Dendritic cell treated with granulocyte-macrophage colony-stimulating factor and Interleukin-4, amounts not matched to agents 40 ng/mL and 50 ng/mL, for 4 days (primary cell): ENCODE data around the gene NEURL1B.
A peak's percentile ranks its signal among the peaks of the same experiment; 100 is the strongest.
"Not testable (repeated sequence)": the region's sequence is repeated elsewhere in the genome, so short reads cannot be mapped to it uniquely, and the experiment has no call there.

ENCODE experiments used
- H3K27ac Mint-ChIP-seq: one replicate; pipeline ENCODE4 v1.8.0; 2022; ENCODE audit warnings: mild to moderate bottlenecking, mixed read lengths
- H3K27me3 Mint-ChIP-seq: one replicate; pipeline ENCODE4 v1.8.0; 2022; ENCODE audit warnings: mild to moderate bottlenecking, mixed read lengths
- H3K36me3 Mint-ChIP-seq: one replicate; pipeline ENCODE4 v1.8.0; 2022; ENCODE audit warnings: low read depth, mixed read lengths
- H3K4me1 Mint-ChIP-seq: one replicate; pipeline ENCODE4 v1.8.0; 2022; ENCODE audit warnings: low read depth, mixed read lengths
- H3K4me3 Mint-ChIP-seq: one replicate; pipeline ENCODE4 v1.8.0; 2022; ENCODE audit warnings: mild to moderate bottlenecking, moderate library complexity, mixed read lengths
- H3K9me3 Mint-ChIP-seq: one replicate; pipeline ENCODE4 v1.8.0; 2022; ENCODE audit warnings: mixed read lengths
- intact Hi-C: fragments of 100-400 bp; cut with micrococcal nuclease; formaldehyde crosslinking; loops from one replicate; pipeline ENCODE4 v1.15.0; 2022

The NEURL1B gene

GRCh38 chr5:172645271-172646055 is 4.4 kb downstream of the NEURL1B start:
- no peak overlapping the region for H3K4me3 Mint-ChIP-seq
- H3K4me1 Mint-ChIP-seq: peaks cover 43% of the 10 kb centered on the region
- H3K9me3 Mint-ChIP-seq: no peaks in the 10 kb centered on the region
- no peaks in the 10 kb centered on the region for H3K36me3 Mint-ChIP-seq
- no peak overlapping the region for H3K27ac Mint-ChIP-seq
- intact Hi-C loops: no loop called here
- H3K27me3 Mint-ChIP-seq: peaks cover 33% of the 10 kb centered on the region

GRCh38 chr5:172646716-172647285 is 5.7 kb downstream of the NEURL1B start:
- Mint-ChIP-seq H3K9me3 (no peaks in the 10 kb centered on the region), H3K36me3 (no peaks in the 10 kb centered on the region), H3K4me1 (peaks cover 36% of the 10 kb centered on the region), H3K27me3 (peaks cover 23% of the 10 kb centered on the region), H3K4me3 (no peak overlapping the region), H3K27ac (no peak overlapping the region)
- intact Hi-C loops: no loop called here

GRCh38 chr5:172647352-172648012 is 6.4 kb downstream of the NEURL1B start:
- intact Hi-C loops: no loop called here
- no peaks in the 10 kb centered on the region for H3K9me3 Mint-ChIP-seq
- H3K36me3 Mint-ChIP-seq: no peaks in the 10 kb centered on the region
- H3K27ac Mint-ChIP-seq: no peak overlapping the region
- peaks cover 29% of the 10 kb centered on the region for H3K4me1 Mint-ChIP-seq
- H3K4me3 Mint-ChIP-seq: no peak overlapping the region
- H3K27me3 Mint-ChIP-seq: peaks cover 16% of the 10 kb centered on the region

- Mint-ChIP-seq H3K4me3 (no peak overlapping the region), H3K9me3 (no peaks in the 10 kb centered on the region), H3K27me3 (peaks cover 11% of the 10 kb centered on the region), H3K27ac (no peak overlapping the region), H3K4me1 (peaks cover 24% of the 10 kb centered on the region), H3K36me3 (no peaks in the 10 kb centered on the region)
- intact Hi-C loops: no loop called here
Measured at GRCh38 chr5:172648013-172648381, 6.9 kb downstream of the NEURL1B start.

GRCh38 chr5:172648755-172649154 is 7.7 kb downstream of the NEURL1B start:
- H3K27me3 Mint-ChIP-seq: peaks cover 3% of the 10 kb centered on the region
- H3K36me3 Mint-ChIP-seq: no peaks in the 10 kb centered on the region
- peaks cover 17% of the 10 kb centered on the region for H3K4me1 Mint-ChIP-seq
- H3K27ac Mint-ChIP-seq: no peak overlapping the region
- no peaks in the 10 kb centered on the region for H3K9me3 Mint-ChIP-seq
- intact Hi-C loops: no loop called here
- H3K4me3 Mint-ChIP-seq: no peak overlapping the region

GRCh38 chr5:172656496-172656895 is 15.4 kb downstream of the NEURL1B start:
- H3K4me3 Mint-ChIP-seq, H3K36me3 Mint-ChIP-seq, intact Hi-C loops, H3K27me3 Mint-ChIP-seq, H3K27ac Mint-ChIP-seq: not testable (repeated sequence)
- Mint-ChIP-seq H3K4me1 (peaks cover 24% of the 10 kb centered on the region), H3K9me3 (peaks cover 21% of the 10 kb centered on the region)

- intact Hi-C loops, H3K27ac Mint-ChIP-seq, H3K27me3 Mint-ChIP-seq, H3K36me3 Mint-ChIP-seq, H3K4me3 Mint-ChIP-seq: not testable (repeated sequence)
- H3K4me1 Mint-ChIP-seq: peaks cover 24% of the 10 kb centered on the region
- H3K9me3 Mint-ChIP-seq: peaks cover 21% of the 10 kb centered on the region
Measured at GRCh38 chr5:172657524-172658233, 16.6 kb downstream of the NEURL1B start.

GRCh38 chr5:172658391-172658790 is 17.3 kb downstream of the NEURL1B start:
- Mint-ChIP-seq H3K27ac (no peak overlapping the region), H3K27me3 (no peaks in the 10 kb centered on the region), H3K36me3 (no peaks in the 10 kb centered on the region), H3K4me3 (no peak overlapping the region), H3K4me1 (peaks cover 24% of the 10 kb centered on the region), H3K9me3 (peaks cover 21% of the 10 kb centered on the region)
- intact Hi-C loops: no loop called here

- Mint-ChIP-seq H3K27me3 (no peaks in the 10 kb centered on the region), H3K27ac (peak overlapping the region; percentile 61), H3K4me1 (peaks cover 24% of the 10 kb centered on the region), H3K36me3 (no peaks in the 10 kb centered on the region), H3K4me3 (no peak overlapping the region), H3K9me3 (peaks cover 21% of the 10 kb centered on the region)
- intact Hi-C loops: no loop called here
Measured at GRCh38 chr5:172658961-172659501, 18.0 kb downstream of the NEURL1B start.

- Mint-ChIP-seq H3K27ac (peak overlapping the region; percentile 61), H3K36me3 (no peaks in the 10 kb centered on the region), H3K27me3 (no peaks in the 10 kb centered on the region), H3K4me3 (no peak overlapping the region), H3K4me1 (peaks cover 24% of the 10 kb centered on the region), H3K9me3 (peaks cover 20% of the 10 kb centered on the region)
- intact Hi-C loops: no loop called here
Measured at GRCh38 chr5:172659570-172659908, 18.5 kb downstream of the NEURL1B start.

GRCh38 chr5:172659909-172660628 is 19.0 kb downstream of the NEURL1B start:
- Mint-ChIP-seq H3K27ac (peak overlapping the region; percentile 61), H3K27me3 (no peaks in the 10 kb centered on the region), H3K4me3 (no peak overlapping the region), H3K9me3 (peaks cover 15% of the 10 kb centered on the region), H3K36me3 (no peaks in the 10 kb centered on the region), H3K4me1 (peaks cover 24% of the 10 kb centered on the region)
- intact Hi-C loops: no loop called here

GRCh38 chr5:172660974-172661373 is 19.9 kb downstream of the NEURL1B start:
- Mint-ChIP-seq H3K4me1 (peaks cover 24% of the 10 kb centered on the region), H3K27ac (no peak overlapping the region), H3K9me3 (peaks cover 6% of the 10 kb centered on the region), H3K27me3 (no peaks in the 10 kb centered on the region), H3K36me3 (no peaks in the 10 kb centered on the region), H3K4me3 (no peak overlapping the region)
- intact Hi-C loops: no loop called here

- Mint-ChIP-seq H3K9me3 (peaks cover under 1% of the 10 kb centered on the region), H3K27me3 (no peaks in the 10 kb centered on the region), H3K4me1 (peaks cover 24% of the 10 kb centered on the region), H3K4me3 (no peak overlapping the region), H3K36me3 (no peaks in the 10 kb centered on the region), H3K27ac (no peak overlapping the region)
- intact Hi-C loops: no loop called here
Measured at GRCh38 chr5:172661526-172661925, 20.5 kb downstream of the NEURL1B start.
